Stimulated activated CD8-positive, alpha-beta memory T cell treated with anti-CD3 and anti-CD28 coated beads, Interleukin-7, amount 100 ng/mL, for 48 hours (primary cell): ENCODE data around the gene RNF222.
"Not testable (repeated sequence)": the region's sequence is repeated elsewhere in the genome, so short reads cannot be mapped to it uniquely, and the experiment has no call there.

Source experiments
- DNase-seq, 2 donors: peaks; one replicate each; pipeline ENCODE4 v3.0.0-alpha.2; 2020; ENCODE audit warnings: low read depth in 1 of 2; ENCODE audit errors: extremely low read depth in 1 of 2

The RNF222 gene

GRCh38 chr17:8382052-8382879 is 15.4 kb downstream of the RNF222 start:
- no peak for DNase-seq

GRCh38 chr17:8380049-8380448 is 17.6 kb downstream of the RNF222 start:
- no peak for DNase-seq

GRCh38 chr17:8378117-8378516 is 19.5 kb downstream of the RNF222 start:
- DNase-seq: not testable (repeated sequence)

- no peak for DNase-seq
Observed at GRCh38 chr17:8377422-8377821, 20.2 kb downstream of the RNF222 start.

- DNase-seq: peak; percentile 83 to 84
Observed at GRCh38 chr17:8376271-8377067, 21.2 kb downstream of the RNF222 start, which contains the start of gene KRABD2. KRABD2 (minus strand) TSS chr17:8376704.

- no peak for DNase-seq
Observed at GRCh38 chr17:8375738-8376259, 21.8 kb downstream of the RNF222 start.

- not testable (repeated sequence) for DNase-seq
Observed at GRCh38 chr17:8373856-8374255, 23.8 kb downstream of the RNF222 start.

- DNase-seq: no peak
Observed at GRCh38 chr17:8372422-8372821, 25.2 kb downstream of the RNF222 start.

- no peak for DNase-seq
Observed at GRCh38 chr17:8371786-8372185, 25.8 kb downstream of the RNF222 start.

- DNase-seq: no peak
Observed at GRCh38 chr17:8369944-8370343, 27.7 kb downstream of the RNF222 start.

- no peak for DNase-seq
Observed at GRCh38 chr17:8368193-8368592, 29.4 kb downstream of the RNF222 start.

GRCh38 chr17:8366231-8366630 is 31.4 kb downstream of the RNF222 start:
- no peak for DNase-seq

- no peak for DNase-seq
Observed at GRCh38 chr17:8365143-8365542, 32.5 kb downstream of the RNF222 start.

- DNase-seq: no peak
Observed at GRCh38 chr17:8362651-8363332, 34.8 kb downstream of the RNF222 start.

GRCh38 chr17:8360751-8361150 is 36.9 kb downstream of the RNF222 start:
- DNase-seq: no peak

- DNase-seq: no peak
Observed at GRCh38 chr17:8360260-8360659, 37.4 kb downstream of the RNF222 start.

GRCh38 chr17:8359769-8360168 is 37.9 kb downstream of the RNF222 start:
- DNase-seq: no peak

- DNase-seq: no peak
Observed at GRCh38 chr17:8357910-8358309, 39.7 kb downstream of the RNF222 start.

GRCh38 chr17:8354236-8354635 is 43.4 kb downstream of the RNF222 start:
- DNase-seq: no peak

- no peak for DNase-seq
Observed at GRCh38 chr17:8353736-8354135, 43.9 kb downstream of the RNF222 start.

- no peak for DNase-seq
Observed at GRCh38 chr17:8350339-8350738, 47.3 kb downstream of the RNF222 start.
